Suprapubic skin (tissue), 4 donors: ENCODE measurements around the gene DNLZ. TPM values are rescaled to one million over a fixed set of nuclear protein-coding genes. Genes with fewer than 3 reads are reported as not detected.

Experiments used
- DNase-seq, 2 donors: peaks; one replicate each; pipeline ENCODE4 v3.0.0-alpha.2; 2019; ENCODE audit warnings: low spot score in 2 of 2
- H3K27ac ChIP-seq: fragments of 200-600 bp; sonication (generic); one replicate; pipeline ENCODE4 v1.5.1; 2019
- H3K27me3 ChIP-seq: fragments of 200-600 bp; sonication (generic); one replicate; pipeline ENCODE4 v1.5.1; 2019
- H3K36me3 ChIP-seq: fragments of 200-600 bp; sonication (generic); one replicate; pipeline ENCODE4 v1.5.1; 2019
- H3K4me1 ChIP-seq: fragments of 200-600 bp; sonication (generic); one replicate; pipeline ENCODE4 v1.5.1; 2019
- H3K4me3 ChIP-seq: fragments of 200-600 bp; sonication (generic); one replicate; pipeline ENCODE4 v1.5.1; 2019; ENCODE audit warnings: mild to moderate bottlenecking
- H3K9me3 ChIP-seq: fragments of 200-600 bp; sonication (generic); one replicate; pipeline ENCODE4 v1.5.1; 2019
- CTCF ChIP-seq, 2 donors: fragments of 200-600 bp in 1 of 2; fragments of 450-650 bp in 1 of 2; sonication (generic) in 1 of 2; IDR thresholded peaks; one replicate each; pipeline ENCODE4 v1.5.1; 2016 to 2019; ENCODE audit warnings: antibody characterized with exemption in 2 of 2, mild to moderate bottlenecking in 1 of 2, moderate library complexity in 1 of 2
- EP300 ChIP-seq: sonication (generic); formaldehyde crosslinking; IDR thresholded peaks from one replicate; pipeline ENCODE4 v1.6.1; 2017; ENCODE audit warnings: antibody characterized with exemption
- POLR2A ChIP-seq, 2 donors: fragments of 450-650 bp; IDR thresholded peaks; one replicate each; pipeline ENCODE4 v1.6.1; 2017; ENCODE audit warnings: antibody characterized with exemption in 2 of 2, mild to moderate bottlenecking in 2 of 2, moderate library complexity in 2 of 2
- POLR2AphosphoS5 ChIP-seq, 3 donors: sonication (generic); formaldehyde crosslinking; IDR thresholded peaks; one replicate each; pipeline ENCODE4 v1.6.1; 2017; ENCODE audit warnings: antibody characterized with exemption in 3 of 3
- WGBS: methylation state at CpG from one replicate; pipeline ENCODE4 v1.1.5; 2018; 5-methylcytosine and 5-hydroxymethylcytosine counted together
- total RNA-seq, 4 donors: library from RNA; depleted of rRNA; stranded (reverse); fragments of >200 nt; gene quantifications; one replicate each; pipeline ENCODE4 v1.1.0, GENCODE V29; 2016

DNLZ gene
- total RNA-seq, 4 donors from 2014 or later, result 11.3 to 46.4 (median 37.9) TPM

- H3K9me3 ChIP-seq, result no peaks in the 10 kb centered on the region
- H3K4me1 ChIP-seq, result no peaks in the 10 kb centered on the region
- no peak overlapping the region for H3K4me3 ChIP-seq
- DNase-seq, result no peak
- 89% methylated on average over 17 of the region's 26 CpGs for WGBS
- no peak overlapping the region for H3K27ac ChIP-seq
- peaks cover 29% of the 10 kb centered on the region for H3K36me3 ChIP-seq
- TF ChIP-seq POLR2A (IDR thresholded peaks at IDR 0.05) (no peak), CTCF (IDR thresholded peaks at IDR 0.05) (no peak), POLR2AphosphoS5 (IDR thresholded peaks at IDR 0.05) (no peak), EP300 (no peak)
- H3K27me3 ChIP-seq, result no peaks in the 10 kb centered on the region
Measured at GRCh38 chr9:136335296-136336155, 28.0 kb downstream of the DNLZ start.

- TF ChIP-seq EP300 (no peak), POLR2AphosphoS5 (IDR thresholded peaks at IDR 0.05) (no peak), POLR2A (IDR thresholded peaks at IDR 0.05) (no peak), CTCF (IDR thresholded peaks at IDR 0.05) (no peak)
- Histone ChIP-seq H3K27me3 (no peaks in the 10 kb centered on the region), H3K4me3 (no peak overlapping the region), H3K9me3 (no peaks in the 10 kb centered on the region), H3K36me3 (peaks cover 29% of the 10 kb centered on the region), H3K27ac (no peak overlapping the region), H3K4me1 (peaks cover under 1% of the 10 kb centered on the region)
- DNase-seq, result no peak
- WGBS, result 94% methylated on average over 21 of the region's 21 CpGs
Measured at GRCh38 chr9:136334541-136334940, 29.0 kb downstream of the DNLZ start.

GRCh38 chr9:136333486-136333885 is 30.1 kb downstream of the DNLZ start:
- Histone ChIP-seq H3K27me3 (no peaks in the 10 kb centered on the region), H3K9me3 (no peaks in the 10 kb centered on the region), H3K4me1 (peaks cover 11% of the 10 kb centered on the region), H3K4me3 (no peak overlapping the region), H3K36me3 (peaks cover 27% of the 10 kb centered on the region), H3K27ac (no peak overlapping the region)
- no peak for DNase-seq
- 100% methylated on average over 9 of the region's 17 CpGs for WGBS
- TF ChIP-seq EP300, result no peak
- TF ChIP-seq POLR2A (IDR thresholded peaks at IDR 0.05), result no peak
- TF ChIP-seq POLR2AphosphoS5 (IDR thresholded peaks at IDR 0.05), result no peak

- H3K27ac ChIP-seq, result no peak overlapping the region
- WGBS, result 82% methylated on average over 8 of the region's 12 CpGs
- no peak for DNase-seq
Measured at GRCh38 chr9:136333045-136333444, 30.5 kb downstream of the DNLZ start.

GRCh38 chr9:136332482-136332983 is 31.0 kb downstream of the DNLZ start:
- Histone ChIP-seq H3K4me3 (no peak overlapping the region), H3K27me3 (no peaks in the 10 kb centered on the region), H3K9me3 (no peaks in the 10 kb centered on the region), H3K27ac (no peak overlapping the region), H3K4me1 (peaks cover 19% of the 10 kb centered on the region), H3K36me3 (peaks cover 17% of the 10 kb centered on the region)
- TF ChIP-seq EP300 (no peak), POLR2A (IDR thresholded peaks at IDR 0.05) (no peak), CTCF (IDR thresholded peaks at IDR 0.05) (no peak), POLR2AphosphoS5 (IDR thresholded peaks at IDR 0.05) (no peak)
- no peak for DNase-seq
- 70% methylated on average over 2 of the region's 11 CpGs for WGBS

More at GRCh38 chr9:136333045-136333444, 30.5 kb downstream of the DNLZ start:
- Histone ChIP-seq H3K36me3 (peaks cover 22% of the 10 kb centered on the region), H3K4me1 (peaks cover 15% of the 10 kb centered on the region), H3K4me3 (no peak overlapping the region), H3K27me3 (no peaks in the 10 kb centered on the region), H3K9me3 (no peaks in the 10 kb centered on the region)
- TF ChIP-seq POLR2AphosphoS5 (IDR thresholded peaks at IDR 0.05), result no peak
- no peak for TF ChIP-seq POLR2A (IDR thresholded peaks at IDR 0.05)
- TF ChIP-seq EP300, result no peak
- no peak for TF ChIP-seq CTCF (IDR thresholded peaks at IDR 0.05)
